Activated effector memory CD4-positive, alpha-beta T cell treated with anti-CD3 and anti-CD28 coated beads, Interleukin-2, amount 50 U/mL, for 16 hours (primary cell): Measurements from ENCODE around the gene IL16.
"Not testable (repeated sequence)": the region's sequence is repeated elsewhere in the genome, so short reads cannot be mapped to it uniquely, and the experiment has no call there.

Experiments used
- DNase-seq: peaks from one replicate; pipeline ENCODE4 v3.0.0-alpha.2; 2020

Gene IL16

GRCh38 chr15:81196576-81197254 is at the start of gene IL16:
TSS of gene IL16 (plus strand) at chr15:81196879. CDS start at chr15:81225400, 28,521 bp downstream.
- no peak for DNase-seq

- no peak for DNase-seq
Measured at GRCh38 chr15:81151389-81151788, 45.3 kb upstream of the IL16 start.

GRCh38 chr15:81152339-81152738 is 44.3 kb upstream of the IL16 start:
- no peak for DNase-seq

- DNase-seq: no peak
Measured at GRCh38 chr15:81152799-81153198, 43.9 kb upstream of the IL16 start.

- DNase-seq: no peak
Measured at GRCh38 chr15:81155375-81156218, 41.1 kb upstream of the IL16 start.

GRCh38 chr15:81156324-81156723 is 40.4 kb upstream of the IL16 start:
- no peak for DNase-seq

GRCh38 chr15:81157195-81157938 is 39.3 kb upstream of the IL16 start:
- no peak for DNase-seq

- no peak for DNase-seq
Measured at GRCh38 chr15:81157939-81158223, 38.8 kb upstream of the IL16 start.

GRCh38 chr15:81158561-81158960 is 38.1 kb upstream of the IL16 start:
- DNase-seq: not testable (repeated sequence)

GRCh38 chr15:81160312-81161159 is 36.1 kb upstream of the IL16 start:
- no peak for DNase-seq

- no peak for DNase-seq
Measured at GRCh38 chr15:81161160-81161673, 35.5 kb upstream of the IL16 start.

- no peak for DNase-seq
Measured at GRCh38 chr15:81161851-81162250, 34.8 kb upstream of the IL16 start.

- DNase-seq: no peak
Measured at GRCh38 chr15:81163961-81164800, 32.5 kb upstream of the IL16 start.

- DNase-seq: no peak
Measured at GRCh38 chr15:81165535-81165934, 31.1 kb upstream of the IL16 start.

GRCh38 chr15:81166636-81167305 is 29.9 kb upstream of the IL16 start:
- no peak for DNase-seq

GRCh38 chr15:81168131-81168526 is 28.6 kb upstream of the IL16 start:
- no peak for DNase-seq

- DNase-seq: no peak
Measured at GRCh38 chr15:81168644-81169043, 28.0 kb upstream of the IL16 start.

- no peak for DNase-seq
Measured at GRCh38 chr15:81170511-81170910, 26.2 kb upstream of the IL16 start.

GRCh38 chr15:81171286-81171685 is 25.4 kb upstream of the IL16 start:
- no peak for DNase-seq

- DNase-seq: no peak
Measured at GRCh38 chr15:81174125-81174791, 22.4 kb upstream of the IL16 start.
